OCI-LY7 (cell line): ENCODE results near the gene NEMP1. TPM values are rescaled to one million over a fixed set of nuclear protein-coding genes. Genes with fewer than 3 reads are reported as not detected.

ENCODE experiments used
- BruUV-seq: library from RNA; stranded (reverse); fragments of 400-500 nt; replicated peaks from 2 replicates; lab custom pipeline; 2021; lab: Mats Ljungman, UMichigan
- CTCF ChIA-PET: fragments of 300-600 bp; sonication (Branson Sonifier 250); formaldehyde crosslinking; loops from one replicate; lab custom pipeline; 2022; ENCODE audit warnings: antibody characterized with exemption; ENCODE audit not compliant: unreplicated experiment; lab: Charles Lee
- POLR2A ChIA-PET: fragments of 300-600 bp; sonication (Branson Sonifier 250); formaldehyde crosslinking; loops from one replicate; lab custom pipeline; 2022; ENCODE audit warnings: antibody characterized with exemption; lab: Charles Lee
- DNase-seq: peaks from one replicate; pipeline ENCODE4 v3.0.0-alpha.2; 2015; ENCODE audit warnings: low spot score
- H2AFZ ChIP-seq: fragments of 200-600 bp; sonication (generic), shearing (Covaris generic); 2 replicates; pipeline ENCODE4 v1.6.1; 2014; ENCODE audit warnings: mild to moderate bottlenecking, antibody characterized with exemption, low read length, moderate library complexity
- H3K27ac ChIP-seq: fragments of 200-600 bp; sonication (generic); 2 replicates; pipeline ENCODE4 v1.5.1; 2014; ENCODE audit warnings: mixed run types, low read depth, mild to moderate bottlenecking, moderate library complexity, low read length, inconsistent platforms; ENCODE audit not compliant: poor library complexity, severe bottlenecking
- H3K36me3 ChIP-seq: fragments of 200-600 bp; sonication (generic); 2 replicates; pipeline ENCODE4 v1.6.1; 2014; ENCODE audit warnings: mild to moderate bottlenecking, antibody characterized with exemption, low read length, moderate library complexity, mixed read lengths; ENCODE audit not compliant: insufficient read depth
- H3K4me1 ChIP-seq: fragments of 200-600 bp; sonication (generic); 2 replicates; pipeline ENCODE4 v1.5.1; 2014; ENCODE audit warnings: mild to moderate bottlenecking, low read length; ENCODE audit not compliant: insufficient read depth, poor library complexity, severe bottlenecking
- H3K4me2 ChIP-seq: fragments of 200-600 bp; sonication (generic); 2 replicates; pipeline ENCODE4 v1.6.1; 2014; ENCODE audit warnings: mild to moderate bottlenecking, low read length
- H3K4me3 ChIP-seq: fragments of 200-600 bp; sonication (generic); 2 replicates; pipeline ENCODE4 v1.5.1; 2014; ENCODE audit warnings: mild to moderate bottlenecking, low read depth, low read length; ENCODE audit not compliant: poor library complexity, severe bottlenecking
- H3K79me2 ChIP-seq: fragments of 200-600 bp; sonication (generic); 2 replicates; pipeline ENCODE4 v1.6.1; 2016; ENCODE audit warnings: low read depth, mild to moderate bottlenecking, low read length, moderate library complexity, mixed read lengths; ENCODE audit not compliant: insufficient read depth
- H3K9me2 ChIP-seq: fragments of 200-600 bp; sonication (generic); 2 replicates; pipeline ENCODE4 v1.6.1; 2016; ENCODE audit warnings: mild to moderate bottlenecking, low read length, mixed read lengths; ENCODE audit not compliant: insufficient read depth
- H3K9me3 ChIP-seq: fragments of 200-600 bp; sonication (generic); 2 replicates; pipeline ENCODE4 v1.6.1; 2014; ENCODE audit warnings: mild to moderate bottlenecking, mixed run types, low read length, mixed read lengths
- H4K20me1 ChIP-seq: fragments of 200-600 bp; sonication (generic); 2 replicates; pipeline ENCODE4 v1.6.1; 2014; ENCODE audit warnings: mild to moderate bottlenecking, antibody characterized with exemption, low read length, moderate library complexity, mixed read lengths; ENCODE audit not compliant: insufficient read depth
- EZH2phosphoT487 ChIP-seq: fragments of 200-600 bp; sonication (generic); IDR thresholded peaks from 2 replicates; pipeline ENCODE4 v1.6.1; 2018; ENCODE audit warnings: low read depth, borderline replicate concordance, mild to moderate bottlenecking, mixed run types, antibody characterized with exemption, low read length, moderate library complexity, mixed read lengths
- intact Hi-C: fragments of 100-400 bp; cut with micrococcal nuclease; formaldehyde crosslinking; loops from one replicate; pipeline ENCODE4 v1.10.0; 2022; ENCODE audit not compliant: unreplicated experiment
- total RNA-seq, 2 experiments: library from RNA; depleted of rRNA in 1 of 2; stranded (reverse); fragments of >200 nt in 1 of 2; shearing (Covaris generic) in 1 of 2; gene quantifications; 2 replicates each; pipeline ENCODE4 v1.2.3, GENCODE V29; 2014 to 2022
- TF ChIP-seq, protein P1 (sequence below): fragments of 200-600 bp; sonication (generic); conservative IDR thresholded peaks from 2 replicates; pipeline ENCODE4 v1.5.1; 2014; ENCODE audit warnings: mild to moderate bottlenecking, antibody characterized with exemption, low read length, moderate library complexity, mixed read lengths

NEMP1 gene
- total RNA-seq, 2 experiments from 2014 or later = 45.7 to 86.3 TPM

DNA sequence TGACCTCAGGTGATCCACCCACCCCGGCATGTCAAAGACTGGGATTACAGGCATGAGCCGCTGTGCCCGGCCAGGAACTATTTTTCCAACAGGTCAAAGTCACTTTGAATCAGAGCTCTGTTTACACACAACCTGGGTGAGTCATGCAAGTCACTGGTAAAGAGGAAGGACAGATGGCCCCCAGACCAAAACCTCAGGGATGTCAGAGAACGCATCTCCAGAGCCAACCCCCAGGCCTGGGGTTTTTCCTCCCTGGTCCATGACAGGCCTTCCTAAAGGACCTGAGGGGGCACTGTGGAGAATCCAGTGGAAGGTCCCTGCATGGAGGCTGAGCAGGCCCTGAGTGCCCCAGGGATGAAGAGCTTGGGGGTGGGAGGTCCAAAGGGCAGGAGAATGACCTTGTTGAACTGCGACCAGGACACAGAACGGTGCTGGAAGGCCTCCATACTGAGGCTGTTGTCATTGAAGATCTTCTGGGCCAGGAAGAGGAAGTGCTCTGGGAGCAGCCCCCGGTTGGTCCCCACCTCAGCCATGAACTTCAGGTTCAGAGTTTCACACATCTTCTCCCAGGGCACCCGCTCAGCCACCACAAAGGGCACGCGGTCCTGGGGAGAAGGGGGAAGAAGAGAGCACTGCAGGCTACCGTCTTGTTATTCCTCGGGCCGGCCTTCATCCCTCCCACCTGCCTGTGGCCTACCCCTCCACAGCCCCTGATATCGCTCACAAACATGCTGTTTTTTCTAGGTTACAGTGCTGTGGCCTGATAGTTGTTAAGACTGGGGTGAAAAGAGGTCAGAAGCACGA lies 23.5 kb upstream of the NEMP1 start:
- H2AFZ ChIP-seq = no peak overlapping the region

DNA sequence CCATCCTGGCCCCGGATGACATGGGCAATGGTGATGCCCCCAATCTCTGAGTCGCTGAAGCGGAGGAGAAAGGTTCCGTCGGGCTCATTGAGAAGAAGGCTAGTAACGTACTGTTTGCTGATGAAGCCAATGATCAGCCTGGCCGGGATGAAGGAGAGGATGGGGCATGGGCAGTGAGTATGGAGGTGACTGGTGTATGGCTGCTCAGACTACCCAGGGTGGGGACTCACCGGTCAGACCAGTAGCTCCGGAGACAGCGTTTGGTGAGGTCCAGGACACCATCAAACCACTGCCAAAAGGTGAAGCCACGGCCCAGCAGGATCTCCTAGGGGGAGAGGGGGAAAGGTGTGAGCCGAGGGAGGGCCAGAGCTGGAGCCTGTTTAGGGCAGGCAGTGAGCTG lies 21.2 kb upstream of the NEMP1 start:
- Histone ChIP-seq H3K9me3 (no peaks in the 10 kb centered on the region), H4K20me1 (no peaks in the 10 kb centered on the region), H3K4me3 (no peak overlapping the region), H3K36me3 (peaks cover 82% of the 10 kb centered on the region), H3K9me2 (no peaks in the 10 kb centered on the region), H3K79me2 (no peaks in the 10 kb centered on the region), H3K27ac (no peak overlapping the region), H3K4me2 (no peak overlapping the region), H3K4me1 (peaks cover under 1% of the 10 kb centered on the region), H2AFZ (no peak overlapping the region)
- TF ChIP-seq, protein P1, sequence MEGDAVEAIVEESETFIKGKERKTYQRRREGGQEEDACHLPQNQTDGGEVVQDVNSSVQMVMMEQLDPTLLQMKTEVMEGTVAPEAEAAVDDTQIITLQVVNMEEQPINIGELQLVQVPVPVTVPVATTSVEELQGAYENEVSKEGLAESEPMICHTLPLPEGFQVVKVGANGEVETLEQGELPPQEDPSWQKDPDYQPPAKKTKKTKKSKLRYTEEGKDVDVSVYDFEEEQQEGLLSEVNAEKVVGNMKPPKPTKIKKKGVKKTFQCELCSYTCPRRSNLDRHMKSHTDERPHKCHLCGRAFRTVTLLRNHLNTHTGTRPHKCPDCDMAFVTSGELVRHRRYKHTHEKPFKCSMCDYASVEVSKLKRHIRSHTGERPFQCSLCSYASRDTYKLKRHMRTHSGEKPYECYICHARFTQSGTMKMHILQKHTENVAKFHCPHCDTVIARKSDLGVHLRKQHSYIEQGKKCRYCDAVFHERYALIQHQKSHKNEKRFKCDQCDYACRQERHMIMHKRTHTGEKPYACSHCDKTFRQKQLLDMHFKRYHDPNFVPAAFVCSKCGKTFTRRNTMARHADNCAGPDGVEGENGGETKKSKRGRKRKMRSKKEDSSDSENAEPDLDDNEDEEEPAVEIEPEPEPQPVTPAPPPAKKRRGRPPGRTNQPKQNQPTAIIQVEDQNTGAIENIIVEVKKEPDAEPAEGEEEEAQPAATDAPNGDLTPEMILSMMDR = no peak
- TF ChIP-seq EZH2phosphoT487 = no peak
- no peak for DNase-seq
- intact Hi-C loops = no loop called here
- CTCF ChIA-PET = no interaction called here
- POLR2A ChIA-PET = no interaction called here
- BruUV-seq = no TSS peak

More for the DNA sequence above, 23.5 kb upstream of the NEMP1 start:
- H3K27ac ChIP-seq = no peak overlapping the region
- no peak overlapping the region for H3K4me3 ChIP-seq
- ChIA-PET CTCF (interaction anchor here (0.5 kb wide), 1 partner anchor 1329 kb away, joined by 3 read pairs; no protein-coding TSS in a partner anchor), POLR2A (interaction anchor here (0.6 to 0.8 kb wide), 3 partner anchors 28 to 160 kb away, joined by 3 to 7 read pairs (median 5); no protein-coding TSS in a partner anchor)
- DNase-seq = no peak
- no peak for TF ChIP-seq EZH2phosphoT487
- TF ChIP-seq, protein P1 = no peak
- no peaks in the 10 kb centered on the region for H3K9me2 ChIP-seq
- H3K79me2 ChIP-seq = no peaks in the 10 kb centered on the region
- peaks cover 82% of the 10 kb centered on the region for H3K36me3 ChIP-seq
- BruUV-seq = no TSS peak
- H3K9me3 ChIP-seq = no peaks in the 10 kb centered on the region
- no peak overlapping the region for H3K4me2 ChIP-seq
- intact Hi-C loops = no loop called here
- no peaks in the 10 kb centered on the region for H3K4me1 ChIP-seq
- no peaks in the 10 kb centered on the region for H4K20me1 ChIP-seq
